Omental fat pad (tissue), 4 donors: ENCODE measurements around the gene PRKD1. TPM values are rescaled to one million over a fixed set of nuclear protein-coding genes. Genes with fewer than 3 reads are reported as not detected.

Source experiments
- ATAC-seq: fragments of 150-250 bp; one replicate; pipeline ENCODE4 v1.9.1; 2016; ENCODE audit warnings: mild to moderate bottlenecking, moderate library complexity; ENCODE audit not compliant: low FRiP score
- DNase-seq: peaks from one replicate; pipeline ENCODE4 v3.0.0-alpha.2; 2019; ENCODE audit warnings: low spot score
- total RNA-seq, 4 donors: library from RNA; depleted of rRNA; stranded (reverse); fragments of >200 nt; gene quantifications; one replicate each; pipeline ENCODE4 v1.1.0, GENCODE V29; 2016
- TF ChIP-seq, protein P1 (sequence below), 3 donors: fragments of 450-650 bp; IDR thresholded peaks; one replicate each; pipeline ENCODE4 v1.5.1; 2016 to 2017; ENCODE audit warnings: antibody characterized with exemption in 3 of 3, mild to moderate bottlenecking in 3 of 3, moderate library complexity in 2 of 3

The PRKD1 gene
- total RNA-seq, 4 donors from 2014 or later: 9.1 to 34.7 (median 14.6) TPM

DNA sequence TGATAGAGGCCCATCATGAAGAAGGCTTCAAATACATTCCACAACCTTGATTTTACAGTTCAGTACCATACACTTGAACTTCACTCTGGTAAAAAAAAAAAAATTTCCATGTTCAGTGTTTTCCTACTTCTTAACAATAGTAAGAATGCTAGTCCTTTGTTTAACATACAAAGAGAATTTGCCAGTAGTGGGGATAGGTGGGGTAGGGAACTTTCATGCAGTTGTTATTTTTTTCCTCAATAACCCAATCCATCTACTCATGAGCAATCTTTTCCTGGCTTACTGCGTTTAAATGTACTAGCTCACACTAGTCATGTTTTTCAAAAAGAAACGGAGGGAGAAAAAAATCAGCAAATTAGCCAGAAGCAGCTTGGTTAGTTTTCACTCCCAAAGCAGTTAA, 206.1 kb downstream of the PRKD1 start:
- ATAC-seq (no peak), DNase-seq (no peak)
- TF ChIP-seq, protein P1, sequence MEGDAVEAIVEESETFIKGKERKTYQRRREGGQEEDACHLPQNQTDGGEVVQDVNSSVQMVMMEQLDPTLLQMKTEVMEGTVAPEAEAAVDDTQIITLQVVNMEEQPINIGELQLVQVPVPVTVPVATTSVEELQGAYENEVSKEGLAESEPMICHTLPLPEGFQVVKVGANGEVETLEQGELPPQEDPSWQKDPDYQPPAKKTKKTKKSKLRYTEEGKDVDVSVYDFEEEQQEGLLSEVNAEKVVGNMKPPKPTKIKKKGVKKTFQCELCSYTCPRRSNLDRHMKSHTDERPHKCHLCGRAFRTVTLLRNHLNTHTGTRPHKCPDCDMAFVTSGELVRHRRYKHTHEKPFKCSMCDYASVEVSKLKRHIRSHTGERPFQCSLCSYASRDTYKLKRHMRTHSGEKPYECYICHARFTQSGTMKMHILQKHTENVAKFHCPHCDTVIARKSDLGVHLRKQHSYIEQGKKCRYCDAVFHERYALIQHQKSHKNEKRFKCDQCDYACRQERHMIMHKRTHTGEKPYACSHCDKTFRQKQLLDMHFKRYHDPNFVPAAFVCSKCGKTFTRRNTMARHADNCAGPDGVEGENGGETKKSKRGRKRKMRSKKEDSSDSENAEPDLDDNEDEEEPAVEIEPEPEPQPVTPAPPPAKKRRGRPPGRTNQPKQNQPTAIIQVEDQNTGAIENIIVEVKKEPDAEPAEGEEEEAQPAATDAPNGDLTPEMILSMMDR (IDR thresholded peaks at IDR 0.05): no peak

DNA sequence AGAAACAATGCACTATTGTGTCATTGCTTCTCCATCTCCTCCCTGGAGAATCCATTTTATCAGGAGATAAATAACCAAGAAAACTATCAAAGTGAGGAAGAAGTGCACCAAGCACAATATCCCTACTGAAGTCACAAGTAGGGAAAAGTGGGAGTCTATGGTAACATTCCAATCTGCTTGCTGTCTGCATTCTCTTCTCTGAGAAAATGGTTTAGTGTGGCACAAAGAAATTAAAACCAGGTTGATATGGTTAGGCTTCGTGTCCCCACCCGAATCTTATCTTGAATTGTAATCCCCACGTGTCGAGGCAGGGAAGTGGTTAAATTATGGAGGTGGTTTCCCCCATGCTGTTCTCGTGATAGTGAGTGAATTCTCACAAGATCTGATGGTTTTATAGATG, 209.7 kb downstream of the PRKD1 start:
- TF ChIP-seq, protein P1 (IDR thresholded peaks at IDR 0.05): no peak
- ATAC-seq: no peak

DNA sequence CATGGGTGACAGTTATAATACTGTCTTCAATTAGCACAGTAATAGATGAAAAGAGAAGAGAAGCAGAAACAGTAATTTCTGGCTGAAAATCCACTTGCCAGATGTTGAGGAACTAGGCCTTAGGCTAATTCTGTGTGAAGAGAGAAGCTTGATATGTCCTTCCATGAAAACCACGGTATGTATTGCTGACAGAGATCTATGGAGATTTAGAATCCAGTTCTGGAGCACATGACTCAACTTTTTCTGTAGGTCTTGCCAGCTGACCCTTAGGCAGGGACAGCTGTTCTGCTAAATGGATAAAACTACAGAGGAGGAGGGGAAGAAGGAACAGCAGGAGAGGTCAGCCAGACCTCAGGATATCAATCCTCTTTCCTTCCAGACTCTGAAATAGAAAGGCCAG, 211.5 kb downstream of the PRKD1 start:
- DNase-seq (no peak), ATAC-seq (no peak)
- TF ChIP-seq, protein P1 (IDR thresholded peaks at IDR 0.05): no peak

More for the DNA sequence above, 209.7 kb downstream of the PRKD1 start:
- DNase-seq: no peak

DNA sequence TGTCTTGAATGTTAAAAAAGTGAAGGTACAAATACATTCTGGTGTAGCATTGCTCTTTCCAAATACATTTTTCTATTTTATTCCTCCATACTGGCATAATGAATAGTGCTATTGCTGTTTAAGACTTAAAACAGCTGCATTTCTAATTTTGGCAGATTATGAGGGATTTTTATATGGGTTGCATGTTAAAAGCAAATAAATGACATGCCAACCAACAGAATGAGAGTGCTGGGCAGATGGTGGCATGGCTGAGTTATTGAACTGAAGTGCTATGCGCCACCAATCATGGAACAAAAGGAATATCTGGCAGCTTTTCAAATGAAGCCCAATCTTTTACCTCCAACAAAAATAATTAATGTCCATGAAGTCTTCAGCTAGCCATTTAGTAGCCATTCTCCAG, 215.0 kb downstream of the PRKD1 start:
- no peak for DNase-seq
- TF ChIP-seq, protein P1 (IDR thresholded peaks at IDR 0.05): no peak
- ATAC-seq: no peak

DNA sequence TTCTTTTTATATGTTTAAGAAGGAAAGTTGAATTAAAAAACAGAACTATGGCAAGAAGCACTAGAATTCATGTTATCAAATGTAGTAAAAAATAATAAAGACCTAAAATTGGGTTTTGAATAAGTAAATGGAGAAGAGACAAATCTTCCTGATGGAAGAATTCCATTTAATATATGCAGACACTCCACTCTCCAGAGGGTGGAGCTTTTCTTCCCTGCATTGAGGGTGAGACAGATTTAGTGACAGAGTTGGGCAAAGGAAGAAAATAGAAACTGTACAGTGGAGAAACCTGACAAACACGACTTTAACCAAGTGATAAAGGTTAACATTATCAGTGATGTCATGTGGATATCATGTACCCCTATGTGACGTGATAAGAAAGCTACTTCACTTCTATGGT, 217.6 kb downstream of the PRKD1 start:
- DNase-seq: no peak
- no peak for ATAC-seq
- TF ChIP-seq, protein P1 (IDR thresholded peaks at IDR 0.05): no peak

DNA sequence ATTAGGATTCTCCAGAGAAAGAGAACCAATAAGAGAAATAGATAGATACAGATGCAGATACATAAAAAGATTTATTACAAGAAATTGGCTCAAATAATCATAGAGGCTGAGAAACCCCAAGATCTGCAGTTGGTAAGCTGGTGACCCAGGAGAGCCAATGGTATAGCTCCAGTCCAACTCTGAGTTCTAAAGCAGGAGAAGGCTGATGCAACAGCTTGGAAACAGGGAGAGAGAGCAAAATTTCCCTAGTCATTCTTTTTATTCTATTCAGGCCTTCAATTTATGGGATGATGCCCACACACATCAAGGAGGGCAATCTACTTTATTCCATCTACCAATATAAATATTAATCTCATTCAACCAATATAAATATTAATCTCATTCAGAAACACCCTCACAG, 218.2 kb downstream of the PRKD1 start:
- DNase-seq (no peak), ATAC-seq (no peak)
- TF ChIP-seq, protein P1 (IDR thresholded peaks at IDR 0.05): no peak

DNA sequence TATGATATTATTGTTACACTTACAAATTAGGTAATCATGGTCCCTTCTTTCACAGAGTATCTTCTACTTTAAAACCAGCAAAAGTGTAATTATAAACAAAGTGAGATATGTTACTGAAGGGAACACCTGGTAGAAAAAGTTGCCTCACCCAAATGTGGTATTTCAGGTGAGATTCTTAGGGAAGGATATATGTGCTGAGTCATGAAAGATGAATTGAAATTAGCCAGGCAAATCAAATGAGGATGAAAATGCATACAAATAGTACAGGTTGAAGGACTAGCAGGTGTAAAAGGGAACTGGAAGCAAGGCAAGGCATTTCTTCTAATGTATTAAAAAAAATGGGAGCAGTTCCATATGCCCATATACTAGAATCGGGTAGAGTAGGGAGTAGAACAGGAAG, 220.9 kb downstream of the PRKD1 start:
- TF ChIP-seq, protein P1 (IDR thresholded peaks at IDR 0.05): no peak
- no peak for DNase-seq
- no peak for ATAC-seq
